CD4-positive, alpha-beta T cell treated with Interleukin-4 for 4 hours (primary cell): ENCODE measurements around the gene RFX2.
"Not testable (repeated sequence)": the region's sequence is repeated elsewhere in the genome, so short reads cannot be mapped to it uniquely, and the experiment has no call there.

ENCODE experiments used
- DNase-seq: peaks from one replicate; pipeline ENCODE4 v3.0.0-alpha.2; 2020

RFX2 gene

DNA sequence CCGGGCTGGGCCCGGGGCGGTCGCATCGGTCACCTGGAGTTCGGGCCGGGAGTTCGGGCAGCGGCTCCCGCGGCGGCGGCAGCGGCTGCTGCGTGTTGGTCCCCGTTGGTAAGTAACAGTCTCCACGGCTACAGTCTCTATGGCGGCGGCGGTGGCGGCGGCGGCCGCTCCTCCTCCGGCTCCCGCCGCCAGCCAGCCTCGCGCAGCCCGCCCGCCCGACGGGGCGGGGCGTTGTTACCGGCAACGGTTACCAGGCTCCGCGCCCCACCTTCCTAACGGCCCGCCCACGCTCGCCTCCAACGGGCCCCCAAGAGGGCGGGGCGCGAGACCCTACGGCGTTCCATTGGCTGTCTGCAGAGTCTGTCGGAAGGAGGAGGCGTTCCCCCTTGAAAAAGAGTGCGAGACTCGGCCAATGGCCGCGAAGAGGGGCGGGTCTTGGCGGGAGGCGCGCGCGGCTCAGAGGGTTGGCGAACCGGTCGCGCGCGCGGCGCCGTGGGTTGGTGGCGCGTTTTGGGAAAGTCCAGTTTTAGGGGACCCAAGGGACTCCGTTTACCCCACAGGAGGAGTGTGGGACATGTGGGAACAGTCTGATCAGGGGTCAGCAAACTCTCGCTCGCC, at the start of gene RFX2:
Gene RFX2 (minus strand): TSS at position 141 of the 618 bp plus-strand sequence. CDS start 63,004 bp downstream, outside the sequence.
- DNase-seq = peak; percentile 99

DNA sequence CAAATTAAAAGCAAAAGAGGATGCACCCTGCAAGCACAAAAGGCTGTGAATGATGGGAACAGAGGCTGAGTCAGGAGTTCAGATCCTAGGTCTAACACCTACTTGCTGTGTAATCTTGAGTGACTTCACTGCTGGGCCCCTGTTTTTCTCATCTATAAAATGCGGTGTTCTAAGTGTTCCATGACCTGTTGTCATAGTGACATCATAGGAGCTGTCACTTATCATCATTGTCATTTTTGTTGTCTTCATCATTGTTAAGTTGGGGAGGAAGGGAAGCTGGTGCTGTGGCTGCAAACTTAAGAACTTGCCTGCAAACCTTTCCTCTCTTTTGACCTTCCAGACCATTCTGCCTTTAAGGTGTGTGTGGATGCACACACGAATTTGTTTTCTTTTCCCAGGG, 45.7 kb upstream of the RFX2 start:
- DNase-seq = no peak

DNA sequence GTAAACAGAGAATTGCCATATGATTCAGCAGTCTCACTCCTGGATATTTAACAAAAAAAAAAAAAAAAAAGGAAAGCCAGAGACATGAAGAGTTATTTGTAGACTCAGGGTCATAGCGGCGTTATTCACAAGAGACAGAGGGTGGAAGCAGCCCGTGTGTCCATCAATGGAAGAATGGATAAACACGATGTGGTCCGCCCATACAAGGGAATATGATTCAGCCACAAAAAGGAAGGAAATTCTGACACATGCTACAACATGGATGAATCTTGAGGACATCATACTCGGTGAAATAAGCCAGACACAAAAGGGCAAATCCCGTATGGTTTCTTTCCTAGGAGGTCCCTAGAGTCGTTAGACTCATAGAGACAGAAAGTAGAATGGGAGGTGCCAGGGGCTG, 40.0 kb upstream of the RFX2 start:
- DNase-seq = no peak

DNA sequence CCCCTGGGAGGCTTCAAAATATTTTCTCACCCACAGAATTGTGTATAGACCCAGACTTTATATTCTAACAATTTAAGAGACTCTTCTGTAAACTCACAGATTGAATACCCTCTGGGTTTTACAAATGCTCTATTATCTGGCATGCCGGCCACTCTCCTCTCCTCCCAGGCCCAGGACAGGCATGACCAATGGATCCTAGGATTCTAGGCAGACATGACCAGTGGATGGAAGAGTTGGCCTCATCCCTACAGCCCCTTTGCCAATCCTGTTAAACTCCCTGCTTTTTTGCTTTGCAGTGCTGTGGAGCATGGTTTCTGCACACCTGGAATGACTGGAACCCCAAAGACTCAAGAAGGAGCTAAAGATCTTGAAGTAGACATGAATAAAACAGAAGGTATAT, 30.9 kb upstream of the RFX2 start:
- no peak for DNase-seq

DNA sequence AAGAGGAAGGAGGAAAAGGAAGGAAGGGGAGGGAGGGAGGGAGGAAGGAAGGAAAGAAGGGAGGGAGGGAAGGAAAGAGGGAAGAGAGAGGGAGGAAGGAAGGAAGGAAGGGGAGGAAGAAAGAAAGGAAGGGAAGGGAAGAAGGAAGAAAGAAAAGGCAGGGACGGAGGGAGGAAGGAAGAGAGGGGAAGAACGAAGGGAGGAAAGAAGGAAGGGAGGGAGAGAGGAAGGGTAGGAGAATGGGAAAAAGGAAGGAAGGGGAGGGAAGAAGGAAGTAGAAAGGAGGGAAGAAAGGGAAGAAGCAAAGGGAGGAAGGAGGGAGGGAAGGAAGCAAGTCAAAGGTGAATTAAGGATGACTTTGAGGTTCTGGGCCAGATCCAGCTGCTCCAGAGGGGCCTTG, 28.2 kb upstream of the RFX2 start:
- DNase-seq = no peak

DNA sequence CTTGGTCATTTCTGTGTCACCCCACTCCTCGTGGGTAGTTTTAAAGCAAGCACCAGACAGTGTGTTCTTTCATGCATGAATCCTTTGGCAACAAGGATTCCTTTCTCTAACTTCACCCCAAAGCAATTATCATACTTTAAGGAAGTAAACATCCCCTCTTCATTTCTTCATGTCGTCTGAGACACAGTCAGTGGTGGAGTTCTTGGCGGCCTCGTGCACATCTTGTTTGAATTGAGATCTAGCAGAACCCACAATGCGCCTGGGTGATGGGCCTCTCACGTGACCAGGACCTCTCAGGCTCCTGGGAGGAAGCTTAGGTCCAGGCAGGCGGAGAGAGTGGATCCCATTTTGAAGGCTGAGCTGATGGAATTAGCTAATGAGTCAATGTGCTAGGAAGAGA, 27.8 kb upstream of the RFX2 start:
- DNase-seq = no peak

DNA sequence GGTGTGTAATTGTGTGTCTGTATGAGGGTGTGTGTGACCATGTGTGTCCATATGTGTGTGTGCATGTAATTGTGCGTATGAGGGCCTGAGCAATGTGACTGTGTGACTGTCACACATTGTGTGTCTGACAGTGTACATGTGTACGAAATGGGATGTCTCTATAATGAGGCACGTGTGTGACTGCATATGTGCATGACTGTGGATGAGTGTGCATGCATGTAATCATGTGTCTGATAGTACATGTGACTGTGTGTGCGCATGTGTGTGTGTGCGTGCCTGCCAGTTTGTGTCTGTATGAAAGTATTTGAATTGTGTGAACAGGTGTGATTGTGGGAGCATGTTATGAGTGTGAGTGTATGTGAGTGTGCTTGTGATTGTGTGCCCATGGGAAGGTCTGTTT, 22.9 kb upstream of the RFX2 start:
- DNase-seq = no peak

DNA sequence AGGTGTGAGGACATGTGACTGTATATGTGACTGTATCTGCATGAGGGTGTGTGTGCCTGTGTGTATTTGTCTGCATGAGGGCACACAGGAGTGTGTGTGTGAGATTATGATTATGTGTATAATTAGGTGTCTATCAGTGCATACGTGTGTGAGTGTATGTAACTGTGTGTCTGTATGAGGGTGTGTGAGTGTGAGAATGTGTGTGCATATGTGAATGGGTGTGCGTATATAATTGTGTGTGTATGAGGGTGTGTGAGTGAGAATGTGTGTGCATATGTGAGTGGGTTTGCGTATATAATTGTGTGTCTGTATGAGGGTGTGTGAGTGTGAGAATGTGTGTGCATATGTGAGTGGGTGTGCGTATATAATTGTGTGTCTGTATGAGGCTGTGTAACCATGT, 22.2 kb upstream of the RFX2 start:
- DNase-seq = no peak

DNA sequence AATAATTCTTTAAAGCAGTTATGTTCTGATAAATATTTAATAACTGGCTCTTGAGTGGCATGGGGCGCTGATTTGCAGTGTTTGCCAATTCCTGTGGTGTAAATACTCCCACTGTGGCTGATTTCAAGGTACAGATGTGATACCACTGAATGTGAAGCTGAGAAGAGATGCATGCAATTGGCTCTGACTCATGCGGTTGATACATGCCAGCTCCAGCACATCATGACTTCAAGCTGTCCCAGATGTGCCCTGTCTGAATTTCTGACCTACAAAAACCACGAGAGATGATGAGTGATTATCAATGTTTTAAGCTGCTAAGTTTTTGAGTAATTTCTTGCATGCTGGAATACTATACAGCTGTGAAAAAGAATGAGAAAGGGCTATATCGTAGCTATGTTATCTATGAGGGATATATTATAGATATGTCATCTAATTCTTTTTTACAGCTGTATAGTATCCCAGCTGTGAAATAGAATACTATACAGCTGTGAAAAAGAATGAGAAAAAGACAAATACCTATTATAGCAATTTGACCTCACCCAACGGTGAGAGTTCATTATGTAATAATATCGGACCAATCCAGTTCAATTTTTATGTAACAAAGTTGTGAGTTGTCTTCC, 17.5 kb upstream of the RFX2 start:
- DNase-seq = no peak

DNA sequence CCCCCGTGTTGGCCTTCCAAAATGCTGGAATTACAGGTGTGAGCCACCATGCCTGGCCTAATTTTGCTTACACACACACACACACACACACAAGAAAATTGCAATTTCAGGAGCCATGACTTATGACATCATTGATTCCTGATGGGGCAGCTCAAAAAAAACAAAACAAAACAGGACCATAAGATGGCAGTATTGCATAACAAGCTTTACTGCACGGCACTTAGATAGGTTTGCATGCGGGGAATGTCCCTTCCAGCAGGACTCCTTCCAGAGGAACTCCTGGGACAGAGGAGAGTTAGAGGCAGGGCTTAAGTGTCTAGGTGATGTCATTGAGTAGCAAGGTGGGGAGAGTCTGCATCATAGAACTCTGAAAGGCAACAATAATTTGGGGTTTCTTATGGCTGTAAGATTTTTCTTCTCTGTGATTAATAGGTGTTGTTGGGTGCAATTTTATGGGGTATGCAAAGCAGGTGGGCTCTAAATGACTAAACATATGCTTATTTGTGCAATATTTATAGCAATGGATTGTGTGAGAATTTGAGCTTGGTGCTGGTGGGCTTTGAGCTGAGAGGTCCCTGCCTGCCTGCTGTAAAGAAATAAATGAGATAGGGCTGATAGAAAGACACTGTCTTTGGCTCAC, 16.2 kb upstream of the RFX2 start:
- DNase-seq = peak; percentile 29

DNA sequence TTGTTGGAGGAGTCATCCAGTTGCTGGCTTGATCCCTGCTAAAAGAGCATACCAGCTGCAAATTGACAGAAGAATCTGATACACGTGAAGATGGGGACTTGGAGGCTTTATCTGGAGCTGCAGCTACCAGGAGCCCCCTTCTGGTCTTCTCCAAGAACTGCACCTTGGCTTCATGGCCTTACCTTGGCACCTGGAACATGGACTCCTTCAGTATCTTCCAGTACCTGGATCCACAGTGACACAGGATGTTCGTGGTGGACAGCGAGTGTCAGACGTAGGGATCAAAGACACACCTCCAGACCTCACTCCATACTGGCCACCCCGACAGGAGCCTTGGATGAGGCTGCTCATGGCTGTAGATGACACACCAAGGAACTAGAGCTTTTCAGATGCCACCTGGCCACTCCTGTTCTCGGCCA, 15.3 kb upstream of the RFX2 start:
- peak; percentile 77 for DNase-seq

DNA sequence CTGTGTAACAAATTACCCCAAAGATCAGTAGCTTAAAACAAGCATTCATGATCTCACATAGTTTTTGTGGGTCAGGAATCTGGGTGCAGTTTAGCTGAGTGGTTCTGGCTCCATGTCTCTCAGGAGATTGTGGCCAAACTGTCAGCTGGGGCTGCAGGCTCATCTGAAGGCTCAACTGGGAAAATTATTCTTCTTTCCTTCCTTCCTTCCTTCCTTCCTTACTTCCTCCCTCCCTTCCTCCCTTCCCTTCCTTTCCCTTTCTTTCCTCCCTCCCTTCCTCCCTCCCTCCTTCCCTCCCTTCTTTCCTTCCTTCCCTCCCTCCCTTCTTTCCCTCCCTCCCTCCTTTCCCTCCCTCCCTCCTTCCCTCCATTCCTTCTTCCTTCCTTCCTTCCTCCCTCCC, 8.7 kb upstream of the RFX2 start:
- no peak for DNase-seq

DNA sequence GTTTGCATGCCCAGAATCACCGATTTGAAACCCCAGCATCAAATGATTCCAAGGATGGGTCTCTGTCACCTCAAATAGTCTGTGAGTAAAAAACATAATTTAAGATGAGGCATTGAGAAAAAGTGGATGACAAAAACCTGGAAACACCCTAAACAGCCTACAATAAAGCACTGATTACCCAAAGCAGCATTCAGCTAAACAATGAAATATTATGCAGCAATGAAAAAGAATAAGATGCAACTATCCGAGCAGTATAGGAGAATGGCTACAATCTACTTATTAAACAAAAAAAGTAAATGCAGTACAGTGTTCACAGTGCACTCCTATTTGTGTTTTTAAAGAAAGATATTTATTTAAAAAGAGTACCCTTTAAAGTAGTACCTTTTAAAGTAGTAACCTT, 7.7 kb upstream of the RFX2 start:
- no peak for DNase-seq

DNA sequence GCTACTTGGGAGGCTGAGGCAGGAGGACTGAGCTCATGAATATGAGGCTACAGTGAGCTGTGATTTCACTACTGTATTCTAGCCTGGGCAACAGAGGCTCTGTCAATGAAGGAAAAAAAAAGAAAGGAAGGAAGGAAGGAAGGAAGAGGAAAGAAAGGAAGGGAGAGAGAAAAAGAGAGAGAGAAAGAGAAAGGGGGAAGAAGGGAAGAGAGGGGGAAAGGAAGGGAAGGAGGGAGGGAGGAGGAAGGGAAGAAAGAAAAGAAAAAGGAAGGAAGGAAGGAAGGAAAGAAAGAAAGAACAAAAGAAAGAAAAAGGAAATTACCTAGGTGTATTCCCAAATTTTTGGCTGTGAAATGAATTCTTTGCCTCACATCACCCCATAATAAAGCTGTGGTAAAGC, 7.2 kb upstream of the RFX2 start:
- no peak for DNase-seq

DNA sequence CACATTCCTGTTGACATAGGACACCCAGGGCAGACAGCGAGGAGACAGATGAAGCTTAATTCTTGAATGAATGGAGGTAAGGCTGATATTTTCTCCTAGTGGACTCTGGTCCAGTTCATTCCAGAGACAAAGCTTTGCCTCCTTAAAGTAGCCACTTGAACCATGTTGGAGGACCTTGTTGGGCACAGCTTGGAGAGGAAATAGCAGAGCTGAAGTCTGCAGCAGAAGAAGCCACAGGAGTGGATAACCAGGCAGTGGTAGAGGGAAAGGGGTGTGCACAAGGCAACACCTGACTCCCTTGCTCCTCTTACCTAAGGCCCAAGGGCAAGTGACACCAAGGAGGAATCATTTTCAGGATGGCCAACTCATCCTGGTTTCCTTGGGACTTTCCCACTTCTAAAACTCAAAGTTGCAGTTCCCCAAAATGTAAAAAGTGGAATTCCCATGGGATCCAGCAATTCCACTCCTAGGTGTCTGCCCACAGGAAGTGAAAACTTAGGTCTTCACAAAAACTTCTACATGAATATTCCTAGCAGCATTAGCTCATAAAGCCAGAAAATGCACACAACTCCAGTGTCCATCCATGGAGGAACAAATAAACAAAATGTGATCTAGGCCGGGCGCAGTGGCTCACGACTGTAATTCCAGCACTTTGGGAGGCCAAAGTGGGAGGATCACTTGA, 6.6 kb upstream of the RFX2 start:
- DNase-seq = no peak

DNA sequence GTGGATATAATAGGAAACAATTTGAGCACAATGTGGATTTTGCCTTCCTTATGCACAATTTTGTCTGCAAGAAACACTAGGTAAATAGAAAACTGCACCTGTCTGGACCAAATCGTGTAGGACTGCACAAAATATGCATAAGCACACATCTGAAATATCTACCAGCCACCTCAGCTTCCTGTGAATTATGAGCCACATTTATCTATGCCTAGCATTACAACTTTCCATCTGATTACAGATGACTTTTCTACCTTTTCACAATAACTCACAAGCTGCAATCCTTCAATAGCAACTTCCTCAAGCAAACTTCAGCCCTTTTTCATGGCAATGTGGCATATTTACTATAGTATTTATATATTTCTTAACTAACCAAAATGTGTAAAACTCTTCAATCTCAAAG, 5.7 kb upstream of the RFX2 start:
- DNase-seq = no peak

DNA sequence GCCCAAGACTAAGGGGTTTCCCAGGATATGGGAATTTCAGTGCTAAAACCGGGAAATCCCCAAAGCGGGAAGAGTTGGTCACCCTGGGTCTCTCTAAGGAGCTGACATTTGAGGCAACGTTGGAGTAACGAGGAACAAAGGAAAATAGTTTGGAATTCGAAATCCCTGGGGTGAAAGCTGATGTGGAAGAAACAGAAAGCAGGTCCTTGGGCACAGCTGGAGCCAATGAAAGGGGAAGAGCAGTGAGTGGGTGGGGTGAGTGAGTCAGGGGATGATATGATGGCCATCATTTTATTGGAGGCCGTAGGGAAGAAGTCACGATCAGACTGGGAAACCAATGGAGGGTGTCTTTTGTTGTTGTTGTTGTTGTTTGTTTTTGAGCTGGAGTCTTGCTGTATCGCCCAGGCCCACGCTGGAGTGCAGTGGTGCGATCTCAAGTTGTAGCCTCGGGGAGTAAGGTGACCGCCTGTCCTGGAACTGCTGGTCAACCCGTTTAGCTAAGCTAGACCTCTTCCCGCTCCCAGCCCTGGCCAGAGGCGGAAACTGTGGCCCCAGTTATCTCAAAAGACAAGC, 3.4 kb upstream of the RFX2 start:
- no peak for DNase-seq

DNA sequence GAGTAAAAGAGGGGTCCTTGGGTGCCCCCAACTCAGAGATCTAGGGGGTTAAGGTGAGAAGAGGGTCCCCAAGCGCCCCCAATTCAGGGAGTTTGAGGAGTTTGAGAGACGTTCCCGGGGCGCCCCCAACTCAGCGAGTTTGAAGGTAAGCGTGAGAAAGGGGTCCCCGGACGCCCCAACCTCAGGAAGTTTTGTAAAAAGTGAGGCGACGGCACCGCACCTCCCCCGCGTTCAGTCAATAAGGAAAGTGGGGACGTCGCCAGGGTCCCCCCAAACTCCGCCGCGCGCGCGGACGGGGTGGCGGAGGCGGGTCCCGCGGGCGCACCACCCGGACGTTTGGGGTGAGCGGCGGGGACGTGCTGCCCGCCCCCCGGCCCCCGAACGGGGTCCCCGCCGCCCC, 353 bp downstream of the RFX2 start:
- DNase-seq = no peak

DNA sequence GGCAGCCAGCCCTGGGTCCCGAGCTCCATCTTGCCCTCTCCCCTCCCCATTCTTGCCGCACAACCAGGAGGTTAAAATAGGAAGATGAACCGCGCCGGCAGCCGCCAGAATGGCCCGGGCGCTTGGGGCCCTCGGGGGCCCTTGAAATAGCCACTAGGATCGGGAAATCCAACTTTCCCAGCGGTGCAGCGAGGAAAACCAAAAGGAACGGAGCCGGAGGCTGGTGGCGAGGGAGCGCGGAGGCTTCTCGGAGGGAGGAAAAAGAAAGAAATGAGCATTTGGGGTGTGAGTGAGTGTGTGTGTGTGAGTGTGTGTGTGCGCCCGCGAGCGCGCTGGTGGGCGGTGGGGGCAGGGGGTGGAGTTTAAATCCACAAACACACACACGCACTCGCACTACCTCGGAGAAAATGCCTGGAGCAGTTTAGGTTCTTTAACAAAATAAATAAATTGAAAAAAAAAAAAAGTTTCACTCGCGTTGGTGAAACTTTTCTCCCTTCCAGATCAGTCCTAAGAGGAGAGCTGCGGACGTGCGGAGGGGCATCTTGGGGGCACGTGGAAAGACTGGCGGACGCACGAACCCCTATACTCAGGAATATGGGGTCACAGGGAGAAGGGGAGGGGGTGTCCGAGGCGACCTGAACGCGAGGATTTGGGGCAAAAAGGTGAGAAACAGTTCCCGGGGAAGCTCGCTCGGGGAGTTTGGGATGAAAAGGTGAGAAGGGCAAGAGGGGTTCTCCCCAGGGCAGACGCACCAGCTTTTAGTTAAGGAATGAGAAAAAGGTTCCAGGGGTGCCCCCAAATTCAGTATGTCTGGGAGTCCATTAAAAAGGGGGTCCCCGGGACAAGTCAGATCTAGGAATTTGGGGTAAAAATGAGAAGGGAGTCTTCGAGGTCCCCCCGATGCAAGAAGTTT, 1.3 kb downstream of the RFX2 start:
- DNase-seq = peak; percentile 73

DNA sequence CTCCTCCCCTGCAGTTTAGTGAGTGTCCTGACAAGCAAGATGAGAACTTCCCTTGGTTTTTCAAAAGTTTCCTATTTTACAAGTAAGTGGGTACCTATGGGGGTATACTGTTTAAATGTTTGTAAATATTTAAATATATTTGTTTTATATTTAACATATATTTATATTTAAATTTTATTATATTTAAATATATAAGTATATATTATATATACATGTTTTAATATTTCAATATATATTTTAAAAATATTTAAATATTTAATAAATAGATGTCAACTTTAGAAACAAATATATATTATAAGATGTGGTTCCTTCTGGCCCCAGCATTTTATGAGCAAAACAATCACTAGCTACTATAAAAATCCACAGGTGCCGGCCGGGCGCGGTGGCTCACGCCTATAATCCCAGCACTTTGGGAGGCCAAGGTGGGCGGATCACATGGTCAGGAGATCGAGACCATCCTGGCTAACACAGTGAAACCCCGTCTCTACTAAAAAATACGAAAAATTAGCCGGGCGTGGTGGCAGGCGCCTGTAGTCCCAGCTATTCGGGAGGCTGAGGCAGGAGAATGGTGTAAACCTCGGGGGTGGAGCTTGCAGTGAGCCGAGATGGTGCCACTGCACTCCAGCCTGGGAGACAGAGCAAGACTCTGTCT, 3.5 kb downstream of the RFX2 start:
- not testable (repeated sequence) for DNase-seq

DNA sequence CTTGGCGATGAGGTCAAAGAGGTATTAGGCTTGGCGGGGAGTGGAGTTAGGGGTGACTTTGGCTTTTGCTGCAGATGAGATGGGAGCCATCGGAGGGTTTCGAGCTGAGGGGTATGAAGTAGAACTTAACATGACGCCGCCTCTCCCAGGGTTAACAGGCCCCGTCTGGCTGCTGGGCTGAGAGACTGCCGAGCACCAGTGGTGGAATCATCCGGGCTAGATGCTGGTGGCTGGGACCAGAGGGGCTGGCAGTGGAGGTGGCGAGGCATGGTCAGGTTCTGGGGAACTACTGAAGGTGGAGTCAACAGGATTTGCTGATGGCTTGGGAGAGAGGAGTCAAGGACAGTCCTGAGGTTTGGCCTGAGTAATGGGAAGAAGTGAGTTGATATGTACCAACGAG, 4.9 kb downstream of the RFX2 start:
- DNase-seq = no peak

DNA sequence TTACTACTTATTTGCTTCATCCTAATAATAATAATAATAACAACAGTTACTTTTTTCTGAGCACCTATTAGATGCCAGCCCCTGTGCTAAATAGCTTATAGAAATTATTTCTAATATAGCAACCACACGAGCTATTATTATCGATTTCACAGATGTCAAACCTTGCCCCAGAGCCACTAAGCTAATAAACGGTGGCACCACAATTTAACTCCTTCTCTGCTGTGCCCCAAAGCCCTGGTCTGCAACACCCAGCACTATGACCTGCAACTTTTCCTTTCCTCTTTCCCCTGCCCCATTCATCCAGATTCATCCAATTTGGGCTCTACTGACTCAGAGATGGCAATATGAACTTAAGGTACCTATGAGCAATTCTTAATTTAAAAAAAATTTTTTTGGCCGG, 6.4 kb downstream of the RFX2 start:
- DNase-seq = no peak
